GM21576 (cell line): ENCODE data around the gene ASPHD1.
"Not testable (repeated sequence)": the region's sequence is repeated elsewhere in the genome, so short reads cannot be mapped to it uniquely, and the experiment has no call there.

Experiments
- ATAC-seq: cut with Tn5 transposase; IDR thresholded peaks from one replicate; pipeline ENCODE4 v1.9.1; 2021; ENCODE audit warnings: mild to moderate bottlenecking, moderate library complexity; ENCODE audit not compliant: unreplicated experiment

The ASPHD1 gene, protein sequence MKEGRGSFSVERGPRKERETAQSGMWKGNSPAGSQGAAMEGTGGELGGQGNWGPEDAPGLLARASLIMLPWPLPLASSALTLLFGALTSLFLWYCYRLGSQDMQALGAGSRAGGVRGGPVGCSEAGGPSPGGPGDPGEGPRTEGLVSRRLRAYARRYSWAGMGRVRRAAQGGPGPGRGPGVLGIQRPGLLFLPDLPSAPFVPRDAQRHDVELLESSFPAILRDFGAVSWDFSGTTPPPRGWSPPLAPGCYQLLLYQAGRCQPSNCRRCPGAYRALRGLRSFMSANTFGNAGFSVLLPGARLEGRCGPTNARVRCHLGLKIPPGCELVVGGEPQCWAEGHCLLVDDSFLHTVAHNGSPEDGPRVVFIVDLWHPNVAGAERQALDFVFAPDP

GRCh38 chr16:29900102-29900887 lies at the start of gene ASPHD1:
Gene ASPHD1 (plus strand): TSS chr16:29900488. CDS start chr16:29900972, 484 bp downstream.
- ATAC-seq, result peak; percentile 52

DNA sequence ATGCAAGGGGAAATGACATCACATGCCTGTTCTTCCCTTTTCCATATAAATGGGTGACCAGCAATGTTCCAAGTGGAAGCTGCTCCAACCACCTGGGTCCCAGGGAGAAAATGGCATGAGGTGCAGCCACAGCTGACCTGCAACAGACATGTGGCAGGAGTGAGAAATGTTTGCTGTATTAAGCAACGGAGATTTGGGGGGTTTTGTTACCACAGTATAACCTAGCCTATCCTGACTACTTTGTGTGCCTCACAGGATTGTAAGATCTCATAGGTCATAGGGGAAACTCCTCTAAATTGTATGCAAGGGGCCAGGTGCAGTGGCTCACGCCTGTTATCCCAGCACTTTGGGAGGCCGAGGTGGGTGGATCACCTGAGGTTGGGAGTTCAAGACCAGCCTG lies 49.3 kb upstream of the ASPHD1 start:
- no peak for ATAC-seq

- no peak for ATAC-seq
Observed at GRCh38 chr16:29852654-29853053, 47.6 kb upstream of the ASPHD1 start.

- no peak for ATAC-seq
Observed at GRCh38 chr16:29854520-29855100, 45.7 kb upstream of the ASPHD1 start.

GRCh38 chr16:29857133-29857760 lies 43.0 kb upstream of the ASPHD1 start:
- no peak for ATAC-seq

- ATAC-seq, result no peak
Observed at GRCh38 chr16:29858149-29858849, 42.0 kb upstream of the ASPHD1 start.

- no peak for ATAC-seq
Observed at GRCh38 chr16:29858974-29859373, 41.3 kb upstream of the ASPHD1 start.

GRCh38 chr16:29860218-29860617 lies 40.1 kb upstream of the ASPHD1 start:
- ATAC-seq, result no peak

GRCh38 chr16:29862383-29862883 lies 37.9 kb upstream of the ASPHD1 start:
- no peak for ATAC-seq

GRCh38 chr16:29862884-29863668 lies 37.2 kb upstream of the ASPHD1 start, which contains the start of gene CDIPT:
Gene CDIPT (minus strand): TSS chr16:29863226. CDS start chr16:29862857, 369 bp downstream.
- peak; percentile 91 for ATAC-seq

DNA sequence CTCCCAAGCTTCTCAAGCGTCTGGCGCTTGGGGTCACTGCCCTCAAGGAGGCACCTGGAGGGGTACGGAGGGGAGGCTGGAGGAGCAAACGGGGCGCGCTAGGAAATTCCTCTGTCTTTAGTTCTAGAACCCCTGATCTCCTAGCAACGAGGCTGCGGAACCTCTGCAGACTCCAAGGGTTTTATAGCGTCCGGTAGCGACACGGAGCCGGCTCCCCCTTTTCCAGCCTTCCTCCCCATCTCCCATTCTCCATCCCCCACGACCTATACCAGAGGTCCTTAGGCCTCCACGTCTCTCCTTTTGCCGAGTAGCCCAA lies 36.7 kb upstream of the ASPHD1 start:
- ATAC-seq, result no peak

DNA sequence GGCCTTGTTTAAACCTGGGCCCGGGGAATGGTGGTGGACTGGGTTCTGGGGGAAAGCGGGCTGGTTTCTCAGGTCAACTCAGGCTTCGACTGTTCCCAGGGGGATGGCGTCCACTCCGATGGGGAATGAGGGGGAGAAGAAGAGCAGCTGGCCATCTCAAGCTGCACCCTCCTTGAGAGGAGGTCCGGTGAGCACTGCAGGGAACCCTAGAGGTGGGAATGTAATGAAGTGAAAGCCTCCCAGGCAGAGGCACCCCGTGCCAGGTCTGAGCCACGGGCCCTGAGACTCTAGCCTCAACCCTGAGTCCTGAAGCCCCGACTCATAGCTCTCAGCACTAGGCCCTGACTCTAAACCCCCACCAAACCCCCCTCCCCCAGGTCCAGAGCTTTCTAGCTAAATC lies 36.1 kb upstream of the ASPHD1 start:
- no peak for ATAC-seq

DNA sequence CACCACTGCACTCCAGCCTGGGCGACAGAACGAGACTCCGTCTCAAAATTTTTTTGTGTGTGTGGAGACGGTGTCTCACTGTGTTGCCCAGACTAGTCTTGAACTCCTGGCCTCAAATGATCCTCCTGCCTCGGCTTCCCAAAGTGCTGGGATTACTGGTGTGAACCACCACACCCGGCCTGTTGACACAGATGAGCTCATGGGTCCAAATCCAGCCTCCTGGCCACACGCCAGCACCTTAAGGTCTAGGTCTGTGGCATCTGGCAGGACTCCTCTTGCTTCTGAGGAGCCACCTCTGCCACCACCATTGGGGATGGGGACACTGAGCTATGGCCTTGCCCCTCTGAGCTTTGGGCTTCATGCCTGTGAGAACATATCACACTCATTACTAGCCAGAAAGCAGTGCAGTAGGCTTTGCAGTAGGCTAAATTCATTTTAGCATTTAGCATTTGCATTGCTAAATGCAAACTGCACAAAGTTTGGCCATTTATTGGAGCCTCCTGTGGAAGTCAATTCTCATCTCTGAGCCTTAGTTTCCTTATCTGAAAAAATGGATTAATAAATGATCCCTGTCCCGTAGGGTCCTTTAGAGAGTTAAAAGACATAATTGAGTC lies 31.8 kb upstream of the ASPHD1 start:
- ATAC-seq, result no peak

- not testable (repeated sequence) for ATAC-seq
Observed at GRCh38 chr16:29869067-29869466, 31.2 kb upstream of the ASPHD1 start.

- no peak for ATAC-seq
Observed at GRCh38 chr16:29871822-29872546, 28.3 kb upstream of the ASPHD1 start.

DNA sequence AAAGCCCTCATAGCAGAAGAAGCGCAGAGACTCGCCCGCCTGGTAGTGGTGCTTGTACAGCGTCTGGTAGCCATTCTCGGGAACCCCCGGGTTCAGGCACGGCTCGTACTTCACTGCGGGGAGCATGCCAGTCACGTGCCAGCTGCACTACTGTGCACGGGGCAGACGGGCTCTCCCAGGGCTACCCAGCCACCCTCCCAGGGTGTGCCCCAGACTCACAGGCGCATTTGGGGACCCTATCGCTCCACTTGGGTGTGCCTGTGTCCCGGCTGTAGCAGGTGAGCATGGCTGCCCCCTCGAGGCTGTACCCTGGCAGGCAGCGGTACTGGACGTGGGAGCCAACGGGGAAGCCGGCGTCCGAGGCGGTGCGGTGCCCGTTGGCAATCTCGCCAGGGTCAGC lies 27.0 kb upstream of the ASPHD1 start:
- ATAC-seq, result no peak

- ATAC-seq, result no peak
Observed at GRCh38 chr16:29875206-29875605, 25.1 kb upstream of the ASPHD1 start.

GRCh38 chr16:29876217-29876593 lies 24.1 kb upstream of the ASPHD1 start:
- ATAC-seq, result no peak
